Stimulated activated naive CD8-positive, alpha-beta T cell treated with anti-CD3 and anti-CD28 coated beads, Interleukin-15, Interleukin-2, amounts not matched to agents 100 U/mL and 50 U/mL, for 24 hours (primary cell): ENCODE measurements around the gene BRAT1.
"Not testable (repeated sequence)": the region's sequence is repeated elsewhere in the genome, so short reads cannot be mapped to it uniquely, and the experiment has no call there.

Source experiments
- ATAC-seq: fragments of 150-1000 bp; cut with Tn5 transposase; one replicate; pipeline ENCODE4 v1.10.0; 2021
- DNase-seq: peaks from one replicate; pipeline ENCODE4 v3.0.0; 2021

BRAT1 gene

DNA sequence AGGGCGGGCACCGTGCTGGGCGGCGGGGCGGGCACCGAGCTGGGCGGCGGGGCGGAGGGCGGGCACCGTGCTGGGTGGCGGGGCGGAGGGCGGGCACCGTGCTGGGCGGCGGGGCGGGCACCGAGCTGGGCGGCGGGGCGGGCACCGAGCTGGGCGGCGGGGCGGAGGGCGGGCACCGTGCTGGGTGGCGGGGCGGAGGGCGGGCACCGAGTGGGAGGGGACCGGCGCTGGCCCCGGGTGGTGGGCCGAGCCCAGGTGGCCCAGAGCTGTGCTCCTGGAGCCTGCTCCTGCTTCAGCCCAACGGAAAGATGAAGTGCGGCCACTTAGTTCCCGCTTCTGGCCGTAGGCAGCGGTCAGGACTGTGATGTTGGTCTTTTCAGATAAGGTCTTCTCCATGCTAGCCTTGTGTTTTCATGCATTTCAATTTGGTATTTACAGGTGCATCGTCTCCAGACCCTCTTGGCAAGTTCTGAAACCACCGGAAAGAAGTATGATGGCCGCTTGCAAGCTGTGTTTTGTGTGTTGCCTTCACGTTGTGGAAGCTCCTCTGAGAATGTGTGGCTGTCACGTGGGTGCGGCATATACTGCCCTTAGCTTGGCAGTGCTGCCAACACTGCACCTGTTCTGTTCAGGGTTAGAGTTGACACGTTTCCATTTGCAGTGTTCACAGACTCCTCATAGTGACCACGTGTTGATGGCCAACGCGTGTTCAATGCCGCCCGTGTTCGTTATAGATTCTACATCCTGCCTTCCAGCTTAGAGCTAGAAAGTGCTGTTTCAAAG lies 28.7 kb upstream of the BRAT1 start:
- DNase-seq (no peak), ATAC-seq (no peak)

DNA sequence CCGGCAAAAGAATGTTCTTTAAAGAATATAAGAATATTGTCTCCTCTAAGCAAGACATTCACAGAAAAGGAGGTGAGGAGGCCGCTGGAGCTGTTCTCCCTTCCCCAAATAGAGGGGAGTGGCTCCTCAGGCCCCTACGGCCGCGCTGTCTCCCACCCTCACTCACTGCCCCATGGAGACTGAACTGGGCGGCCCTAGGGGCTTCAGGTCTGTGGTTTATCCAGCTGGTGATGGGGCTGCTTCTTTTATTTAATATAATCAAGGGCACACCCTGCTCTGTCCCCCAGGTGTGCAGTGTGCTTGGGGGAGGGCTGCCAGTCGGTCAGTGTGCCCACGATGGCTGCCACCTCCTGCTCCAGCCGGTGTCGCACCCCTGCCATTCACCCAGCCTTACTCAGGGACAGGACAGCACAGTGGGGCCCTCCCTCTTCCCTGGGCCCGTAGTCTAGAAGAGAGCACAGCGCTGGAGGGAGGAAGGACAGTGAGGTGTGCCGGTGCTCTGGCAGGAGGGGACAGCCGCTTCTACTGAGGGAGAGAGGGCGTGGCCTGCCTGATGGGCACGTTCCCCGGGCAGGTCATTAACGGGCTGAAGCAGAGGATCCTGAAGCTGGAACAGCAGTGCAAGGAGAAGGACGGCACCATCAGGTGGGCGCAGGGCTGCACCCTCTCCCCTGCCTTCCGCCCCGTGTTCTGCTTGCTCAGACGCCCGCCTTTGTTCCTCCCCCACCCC lies 26.8 kb upstream of the BRAT1 start:
- DNase-seq (no peak), ATAC-seq (no peak)

DNA sequence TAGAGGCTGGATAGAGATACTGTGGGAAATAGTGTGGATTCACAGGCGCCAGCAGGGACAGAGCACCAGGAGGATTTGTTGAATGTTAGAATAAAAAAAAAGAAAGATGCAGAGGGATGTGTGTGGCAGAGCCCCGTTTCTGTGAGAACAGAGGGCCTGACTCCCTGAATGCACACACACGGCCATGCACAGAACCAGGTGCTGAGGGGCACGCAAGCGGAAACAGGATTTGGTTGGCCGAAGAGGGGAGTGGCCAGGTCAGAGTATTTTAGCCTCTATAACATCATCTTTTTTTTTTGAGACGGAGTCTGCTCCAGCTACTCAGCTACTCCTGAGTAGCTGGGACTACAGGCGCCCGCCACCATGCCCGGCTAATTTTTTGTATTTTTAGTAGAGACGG lies 25.3 kb upstream of the BRAT1 start:
- no peak for DNase-seq

DNA sequence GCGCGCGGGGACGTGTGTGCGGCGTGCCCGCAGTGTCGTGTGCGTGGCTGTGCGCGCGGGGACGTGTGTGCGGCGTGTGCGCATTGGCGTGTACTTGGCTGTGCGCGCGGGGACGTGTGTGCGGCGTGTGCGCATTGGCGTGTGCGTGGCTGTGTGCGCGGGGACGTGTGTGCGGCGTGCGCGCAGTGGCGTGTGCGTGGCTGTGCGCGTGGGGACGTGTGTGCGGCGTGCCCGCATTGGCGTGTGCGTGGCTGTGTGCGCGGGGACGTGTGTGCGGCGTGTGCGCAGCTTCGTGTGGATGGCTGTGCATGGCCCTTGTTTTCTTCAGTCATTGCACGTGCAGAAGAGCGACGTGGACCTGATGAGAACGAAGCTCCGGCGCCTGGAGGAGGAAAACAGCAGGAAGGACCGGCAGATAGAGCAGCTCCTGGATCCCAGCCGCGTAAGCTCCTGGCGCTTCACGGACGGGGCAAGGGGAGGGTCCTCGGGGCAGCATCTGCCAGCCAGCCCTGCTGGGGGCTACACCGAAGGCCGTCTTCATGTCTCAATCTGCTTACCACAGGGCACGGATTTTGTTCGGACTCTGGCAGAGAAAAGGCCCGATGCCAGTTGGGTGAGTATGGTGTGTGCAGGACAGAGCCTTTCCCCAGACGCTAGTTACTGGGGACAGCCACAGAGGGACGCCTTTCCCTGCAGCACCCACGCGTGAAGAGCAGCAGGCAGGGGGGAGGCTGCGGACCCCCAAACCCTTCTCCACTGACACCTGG lies 22.8 kb upstream of the BRAT1 start:
- DNase-seq (no peak), ATAC-seq (no peak)

More for the DNA sequence above, 25.3 kb upstream of the BRAT1 start:
- no peak for ATAC-seq

DNA sequence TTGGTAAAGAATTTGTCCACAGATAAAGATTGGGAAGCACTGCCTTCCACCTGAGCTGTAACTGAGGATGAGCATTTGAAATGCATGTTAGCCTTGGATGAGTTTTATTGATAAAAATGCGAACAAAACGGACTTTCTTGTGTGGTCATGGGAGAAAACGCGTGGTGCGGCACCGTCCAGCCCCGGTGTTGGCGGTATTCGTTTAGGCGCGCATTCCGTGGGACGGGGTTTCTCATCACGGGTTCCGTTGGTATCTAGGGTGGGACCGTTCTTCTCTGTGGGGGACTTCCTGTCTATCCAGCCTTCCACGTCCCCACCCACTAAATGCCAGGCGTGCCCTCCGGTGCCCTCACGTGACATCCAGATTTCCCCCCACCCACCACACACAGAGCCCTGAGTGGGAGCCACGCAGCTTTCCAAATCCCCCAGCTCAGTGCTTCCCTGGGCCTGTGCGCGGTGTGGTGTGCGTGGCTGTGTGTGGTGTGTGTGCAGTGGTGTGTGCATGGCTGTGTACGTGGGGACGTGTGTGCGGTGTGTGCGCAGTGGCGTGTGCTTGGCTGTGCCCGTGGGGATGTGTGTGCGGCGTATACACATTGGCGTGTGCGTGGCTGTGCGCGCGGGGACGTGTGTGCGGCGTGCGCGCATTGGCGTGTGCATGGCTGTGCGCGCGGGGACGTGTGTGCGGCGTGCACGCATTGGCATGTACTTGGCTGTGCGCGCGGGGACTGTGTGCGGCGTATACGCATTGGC lies 21.6 kb upstream of the BRAT1 start:
- ATAC-seq = no peak

DNA sequence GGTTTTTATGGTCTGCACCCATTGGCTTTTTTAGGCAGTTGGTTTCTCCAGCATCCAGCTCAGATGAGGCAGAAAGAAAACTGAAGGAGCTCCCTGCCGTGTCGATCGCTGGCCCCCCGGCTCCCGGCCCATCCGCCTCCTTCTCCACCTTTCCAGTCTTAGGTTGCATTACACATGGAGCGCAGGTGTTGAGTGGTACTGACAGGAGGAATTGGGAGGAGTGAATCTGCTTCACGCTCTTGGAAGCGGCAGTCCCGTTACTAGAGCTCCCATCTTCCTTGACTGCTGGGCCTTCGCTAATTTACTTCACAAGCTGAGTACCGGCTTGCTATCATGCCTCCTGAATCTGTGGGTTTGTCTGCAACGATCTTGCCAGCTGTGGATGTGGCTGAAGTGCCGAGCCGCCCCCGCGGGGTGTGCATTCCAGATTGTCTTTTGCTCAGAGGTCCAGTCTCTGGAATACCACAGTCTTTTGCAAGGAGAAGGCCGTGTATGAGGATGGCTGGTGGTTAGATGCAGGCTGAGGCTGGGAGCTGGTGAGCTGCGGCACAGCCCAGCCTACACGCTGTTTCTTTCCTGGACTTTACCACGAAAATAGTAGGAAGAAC lies 20.5 kb upstream of the BRAT1 start:
- DNase-seq = no peak

More for the DNA sequence above, 21.6 kb upstream of the BRAT1 start:
- DNase-seq = no peak

DNA sequence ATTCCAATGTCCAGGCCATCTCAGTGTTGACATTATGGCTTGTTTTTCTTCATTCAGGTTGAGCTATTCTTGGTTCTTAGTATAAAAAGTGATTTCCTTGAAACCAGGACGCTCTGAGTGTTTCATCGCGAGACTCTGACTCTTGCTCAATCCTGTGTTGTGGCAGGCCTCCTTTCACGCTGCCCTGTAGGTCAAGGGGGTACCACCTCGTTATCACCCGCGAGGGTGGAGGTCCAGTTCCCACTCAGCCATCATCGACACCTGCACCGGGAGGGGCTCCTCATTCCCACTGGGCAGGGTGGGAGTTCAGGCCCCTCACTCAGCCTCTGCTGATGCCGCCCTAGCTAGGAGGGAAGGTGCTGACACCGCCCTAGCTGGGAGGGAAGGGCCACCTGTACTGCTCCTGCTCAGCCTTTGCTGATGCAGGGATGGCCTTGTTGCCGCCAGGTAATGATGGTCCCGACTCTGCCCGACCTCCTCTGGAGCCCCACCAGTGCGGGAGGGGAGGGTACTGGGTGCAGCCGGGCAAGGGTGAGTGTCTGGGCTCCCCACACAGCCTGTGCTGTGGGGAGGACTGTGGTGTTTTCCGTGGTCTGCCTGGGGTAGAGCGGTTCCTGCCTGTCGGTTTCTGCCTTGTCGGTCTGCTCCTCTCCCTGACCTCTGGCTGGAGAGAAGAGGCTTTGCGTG lies 19.9 kb upstream of the BRAT1 start:
- DNase-seq (no peak), ATAC-seq (peak; percentile 14)

More for the DNA sequence above, 20.5 kb upstream of the BRAT1 start:
- no peak for ATAC-seq

DNA sequence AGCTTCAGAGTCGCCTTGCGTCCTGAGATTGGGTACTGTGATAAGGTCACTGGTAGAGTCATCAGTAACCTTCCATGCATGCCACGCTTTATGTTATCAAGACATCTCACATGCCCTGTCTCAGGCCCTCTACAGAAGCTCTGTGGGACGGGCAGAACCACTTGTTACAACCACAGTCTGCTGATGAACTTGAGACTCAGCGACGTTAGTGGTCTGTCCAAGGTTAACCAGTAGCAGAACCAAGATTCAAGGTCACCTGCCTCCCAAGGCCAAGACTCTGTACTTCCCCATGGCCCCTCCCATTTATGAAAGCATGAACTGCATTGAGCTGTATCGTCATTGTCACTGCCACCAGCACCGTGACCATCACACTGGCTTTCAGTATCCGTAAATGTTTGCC lies 18.4 kb upstream of the BRAT1 start:
- no peak for DNase-seq
- no peak for ATAC-seq

DNA sequence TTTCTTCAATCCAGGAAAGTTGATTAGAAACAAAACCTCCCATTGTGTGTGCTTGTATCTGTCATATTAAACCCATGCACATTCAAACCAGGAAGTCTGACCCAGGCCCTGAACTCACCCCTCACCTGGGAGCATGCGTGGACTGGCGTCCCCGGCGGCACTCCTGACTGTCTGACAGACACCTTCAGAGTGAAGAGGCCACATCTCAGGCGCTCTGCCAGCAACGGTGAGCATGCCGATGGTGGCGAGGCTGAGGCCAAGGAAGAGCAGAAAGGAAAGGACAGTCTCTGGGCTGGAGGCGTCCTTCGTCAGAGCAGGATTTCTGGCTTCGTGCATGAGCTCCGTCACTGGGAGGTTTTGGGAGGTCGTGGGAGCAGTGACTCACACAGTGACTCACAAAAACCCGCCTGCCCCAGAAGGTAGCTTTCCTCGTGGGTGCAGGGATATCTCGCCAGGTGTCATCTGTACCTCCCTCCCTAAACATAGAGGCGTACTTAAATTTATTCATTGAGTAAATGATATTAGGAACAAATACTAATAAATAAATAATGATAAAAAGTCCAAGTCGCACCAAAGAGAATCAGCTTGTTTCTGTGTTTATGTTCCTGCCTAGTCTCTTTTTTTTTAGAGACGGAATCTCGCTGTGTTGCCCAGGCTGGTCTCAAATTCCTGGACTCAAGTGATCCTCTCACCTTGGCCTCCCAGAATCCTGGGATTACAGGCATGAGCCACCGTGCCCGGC lies 16.9 kb upstream of the BRAT1 start:
- ATAC-seq = peak; percentile 68
- DNase-seq = peak; percentile 25

DNA sequence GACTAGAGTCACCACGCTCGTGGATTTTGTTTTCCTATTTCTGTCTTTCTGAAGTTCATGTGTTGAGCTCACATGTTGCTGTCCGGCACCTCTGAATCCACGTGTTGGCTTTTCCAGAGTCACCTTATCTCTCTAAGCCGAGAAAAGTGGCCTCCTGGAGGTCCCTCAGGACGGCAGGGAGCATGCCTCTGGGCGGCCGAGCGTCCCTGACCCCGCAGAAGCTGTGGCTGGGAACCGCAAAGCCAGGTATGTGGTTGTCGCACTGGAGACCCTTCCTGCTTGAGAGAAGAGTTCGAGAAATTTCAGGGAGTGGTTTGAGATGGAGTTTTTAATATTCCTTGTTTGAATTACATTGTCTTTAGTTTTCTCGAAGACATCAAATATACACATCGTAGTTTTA lies 16.1 kb upstream of the BRAT1 start:
- no peak for ATAC-seq
- no peak for DNase-seq

DNA sequence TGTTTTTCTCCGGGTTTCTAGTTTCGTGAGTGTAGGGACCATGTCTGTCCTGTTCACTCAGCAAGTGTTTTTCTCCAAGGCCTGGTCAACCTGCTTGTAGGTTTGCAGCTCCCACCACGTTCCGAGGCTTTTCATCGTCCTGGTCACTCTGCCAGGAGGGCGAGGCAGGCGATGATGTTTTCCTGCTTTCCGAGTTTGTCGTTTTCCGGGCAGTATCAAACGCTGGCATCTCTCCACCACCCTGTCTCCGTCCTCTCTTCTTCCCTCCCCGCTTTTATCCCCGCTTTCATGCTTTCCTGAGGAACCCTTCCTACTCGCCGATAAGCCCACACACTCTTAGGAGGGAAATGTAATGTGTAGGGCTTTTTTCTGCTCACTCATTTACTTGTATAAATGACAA lies 14.7 kb upstream of the BRAT1 start:
- DNase-seq = no peak
- no peak for ATAC-seq

DNA sequence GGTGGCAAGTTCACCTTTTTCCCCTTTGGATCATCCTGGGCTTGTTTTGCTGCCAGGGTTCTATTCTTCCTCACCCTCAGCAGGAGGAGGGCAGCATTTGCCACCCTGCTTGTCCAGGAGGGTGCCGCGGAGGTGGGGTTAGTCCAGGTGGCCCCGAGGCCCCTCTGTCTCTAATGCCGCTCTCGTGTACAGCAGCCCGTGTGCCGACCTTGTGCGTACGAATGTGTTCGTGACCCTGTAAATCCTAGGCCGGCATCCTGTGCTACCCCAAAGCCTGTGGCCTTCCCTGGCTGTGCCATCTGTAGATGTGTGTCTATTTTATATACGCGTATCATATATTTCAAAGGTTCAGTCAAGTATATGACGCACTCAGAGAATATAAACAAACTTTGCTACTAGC lies 14.1 kb upstream of the BRAT1 start:
- DNase-seq (no peak), ATAC-seq (no peak)

DNA sequence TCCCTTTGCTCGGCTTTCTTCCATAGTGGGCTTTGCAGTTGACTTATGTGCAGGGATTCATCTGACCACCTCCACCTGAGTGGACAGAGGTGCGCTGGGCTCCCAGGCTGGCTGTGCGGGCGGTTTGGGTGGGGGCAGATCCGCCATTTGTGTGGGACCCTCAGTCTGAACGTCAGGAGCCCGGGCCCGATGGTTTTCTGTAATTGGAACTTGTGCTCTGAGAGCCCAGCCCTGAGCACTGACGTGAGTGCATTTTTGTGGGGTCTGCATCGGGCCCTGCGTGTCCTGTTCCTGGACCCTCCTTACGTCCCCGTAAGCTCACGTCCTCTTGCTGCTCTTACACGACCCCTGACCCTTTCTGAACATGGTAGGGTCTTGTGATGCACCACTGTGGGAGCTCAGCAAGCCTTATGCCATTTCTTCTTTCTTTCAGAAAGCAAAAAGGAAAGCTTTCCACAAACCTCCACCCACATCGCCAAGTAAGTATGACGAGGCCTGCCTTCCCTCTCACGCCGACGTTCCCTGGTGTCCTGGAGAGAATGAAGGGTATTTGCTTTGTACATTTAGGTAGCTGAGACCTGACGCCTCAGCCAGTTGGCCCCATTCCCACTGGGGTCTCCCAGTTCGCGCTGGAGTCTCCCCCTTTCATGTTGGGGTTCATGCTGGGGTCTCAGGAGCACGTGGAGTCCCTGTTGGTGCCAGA lies 13.3 kb upstream of the BRAT1 start:
- ATAC-seq = no peak

DNA sequence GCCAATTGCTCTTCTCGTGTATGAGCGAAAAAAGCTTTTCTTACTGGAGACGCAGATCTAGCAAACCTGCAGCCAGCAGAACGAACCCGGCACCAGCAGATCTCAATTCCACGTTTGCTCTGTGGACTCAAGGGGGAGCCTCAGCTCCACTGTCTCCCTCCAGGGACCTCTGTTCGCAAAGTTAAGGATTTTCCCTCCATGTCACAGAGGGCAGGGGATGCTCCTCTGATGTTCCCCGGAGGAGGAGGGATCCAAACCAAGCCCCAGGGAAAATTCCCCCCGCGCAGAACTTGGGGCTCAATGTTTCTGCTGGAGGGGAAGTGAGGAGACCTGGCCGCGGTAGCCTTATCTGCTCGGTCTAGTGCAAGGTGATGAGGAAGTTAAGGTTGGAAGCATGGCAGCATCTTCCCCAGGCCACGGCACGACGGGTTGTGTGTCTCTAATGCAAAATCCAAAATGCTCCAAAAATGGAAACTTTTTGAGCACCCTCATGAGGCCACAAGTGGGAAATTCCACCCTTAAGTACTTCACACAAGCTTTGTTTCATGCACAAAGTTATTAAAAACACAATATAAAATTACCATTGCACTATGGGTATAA lies 12.5 kb upstream of the BRAT1 start:
- no peak for ATAC-seq
- no peak for DNase-seq

More for the DNA sequence above, 13.3 kb upstream of the BRAT1 start:
- no peak for DNase-seq

DNA sequence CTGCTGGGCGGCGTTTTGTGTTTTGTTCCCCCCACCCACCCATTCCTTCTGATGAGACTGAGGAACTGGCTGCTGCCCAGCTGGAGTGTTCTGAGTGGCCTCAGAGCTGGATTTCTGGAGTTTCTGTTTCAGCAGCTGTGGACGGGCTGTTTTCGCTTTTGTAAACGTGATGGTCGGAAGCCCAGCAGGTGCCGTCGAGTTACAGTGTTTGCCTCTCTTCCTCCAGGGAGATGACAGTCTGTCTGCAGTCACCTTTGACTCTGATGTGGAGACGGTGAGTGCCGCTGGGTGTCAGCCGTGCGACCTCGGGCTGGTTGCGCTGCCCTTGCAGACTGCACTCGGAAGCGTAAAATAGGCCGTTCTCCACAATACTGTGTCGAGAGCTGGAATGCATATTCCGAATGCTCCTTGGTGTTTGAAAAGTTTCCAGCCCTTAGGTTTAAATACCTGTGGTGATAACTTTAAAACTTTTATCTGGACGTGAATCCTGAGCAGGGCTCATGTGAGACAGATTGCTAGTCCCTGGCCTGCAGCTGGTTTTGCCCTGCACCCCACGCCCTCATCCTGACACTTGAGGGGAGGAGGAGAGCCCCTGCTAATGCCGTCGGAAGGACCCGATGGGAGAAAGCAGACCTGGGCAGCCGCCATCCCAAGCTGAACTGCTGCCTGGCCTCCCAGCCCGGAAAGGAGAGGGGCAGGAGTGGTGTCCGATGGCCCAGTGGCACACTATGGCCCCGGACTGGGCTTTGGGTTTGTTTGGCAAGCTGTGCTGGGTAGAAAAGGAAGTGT lies 11.8 kb upstream of the BRAT1 start:
- ATAC-seq = no peak
- DNase-seq = no peak

DNA sequence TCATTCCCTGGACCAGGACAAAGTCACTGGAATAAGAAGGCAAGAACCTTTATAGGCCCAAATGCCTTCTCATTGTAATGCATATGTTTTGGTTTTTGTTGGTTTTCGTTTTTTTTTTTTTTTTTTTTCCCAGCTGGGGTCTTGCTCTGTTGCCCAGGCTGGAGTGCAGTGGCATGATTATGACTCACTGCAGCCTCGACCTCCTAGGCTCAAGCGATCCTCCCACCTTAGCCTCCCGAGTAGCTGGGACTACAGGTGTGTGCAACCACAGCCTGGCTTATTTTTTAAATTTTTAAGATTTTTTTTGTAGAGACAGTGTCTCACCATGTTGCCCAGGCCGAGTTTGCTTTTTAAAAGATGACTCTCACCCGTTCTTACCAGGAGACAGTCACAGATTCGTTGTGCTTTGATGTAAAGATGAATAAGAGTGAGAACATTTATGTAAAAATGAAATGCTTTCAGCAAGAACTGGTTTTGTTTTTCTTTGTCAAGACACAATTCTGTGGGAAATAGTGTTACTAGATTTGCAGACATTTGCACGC lies 11.1 kb upstream of the BRAT1 start:
- no peak for ATAC-seq
- DNase-seq = no peak

DNA sequence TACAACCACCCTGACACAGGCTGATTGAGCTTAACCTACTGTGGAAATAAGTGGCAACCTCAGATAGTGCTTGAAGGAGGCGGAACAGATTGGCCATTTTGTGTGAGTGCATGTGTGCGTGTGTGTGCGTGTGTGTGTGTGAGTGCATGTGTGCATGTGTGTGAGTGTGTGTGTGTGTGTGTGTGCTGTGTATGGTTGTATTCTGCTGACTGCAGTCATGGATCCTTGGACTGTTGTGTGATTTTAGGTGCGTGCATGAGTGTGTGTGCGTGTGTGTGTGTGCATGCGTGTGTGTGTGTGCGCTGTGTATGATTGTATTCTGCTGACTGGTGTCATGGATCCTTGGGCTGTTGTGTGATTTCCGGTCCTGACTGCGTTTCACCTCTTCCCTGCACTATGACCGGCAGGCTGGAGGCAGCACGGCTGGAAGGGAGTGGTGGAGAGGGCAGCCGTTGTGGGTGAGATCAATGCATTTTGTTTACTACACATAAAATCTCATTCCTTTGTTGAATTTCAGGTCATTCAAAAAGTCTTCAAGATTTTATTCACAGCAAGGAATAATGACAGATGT lies 9.7 kb upstream of the BRAT1 start:
- DNase-seq (no peak), ATAC-seq (no peak)

DNA sequence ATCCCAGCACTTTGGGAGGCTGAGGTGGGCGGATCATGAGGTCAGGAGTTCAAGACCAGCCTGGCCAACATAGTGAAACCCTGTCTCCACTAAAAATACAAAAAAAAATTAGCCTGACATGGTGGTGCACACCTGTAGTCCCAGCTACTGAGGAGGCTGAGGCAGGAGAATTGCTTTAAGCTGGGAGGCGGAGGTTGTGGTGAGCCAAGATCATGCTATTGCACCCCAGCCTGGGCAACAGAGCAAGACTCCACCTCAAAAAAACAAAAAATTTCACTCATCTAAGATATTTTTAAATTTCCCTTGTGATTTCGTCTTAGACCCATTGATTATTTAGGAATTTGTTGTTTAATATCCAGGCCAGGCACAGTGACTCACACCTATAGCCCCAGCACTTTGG lies 8.6 kb upstream of the BRAT1 start:
- DNase-seq, ATAC-seq: not testable (repeated sequence)
